NCI-H1092 treated with DMSO at 0.1 percent for 48 hours (cell line): Measurements from ENCODE around the gene GRIP1.

Experiments used
- DNase-seq: peaks from one replicate; lab custom pipeline; 2025; lab: John Stamatoyannopoulos, UW

The GRIP1 gene

GRCh38 chr12:66380769-66381535, 297.9 kb downstream of the GRIP1 start:
- DNase-seq, result no peak

DNA sequence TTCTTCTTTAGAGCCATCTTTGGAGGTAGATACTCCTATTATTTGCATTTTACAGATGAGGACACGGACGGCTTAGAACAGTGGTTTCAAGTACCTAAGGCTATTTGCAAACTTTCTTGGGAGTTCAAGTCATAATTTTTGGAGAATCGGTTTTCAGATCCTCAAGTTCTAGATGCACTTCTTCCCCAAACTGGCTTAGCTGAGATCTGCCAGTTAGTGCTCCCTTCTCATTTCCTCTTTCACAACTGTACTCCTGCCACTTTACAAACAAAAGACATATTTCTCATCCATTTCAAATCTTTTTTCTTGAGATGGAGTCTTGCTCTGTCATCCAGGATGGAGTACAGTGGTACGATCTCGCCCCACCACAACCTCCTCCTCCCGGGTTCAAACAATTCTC, 299.3 kb downstream of the GRIP1 start:
- DNase-seq, result no peak

DNA sequence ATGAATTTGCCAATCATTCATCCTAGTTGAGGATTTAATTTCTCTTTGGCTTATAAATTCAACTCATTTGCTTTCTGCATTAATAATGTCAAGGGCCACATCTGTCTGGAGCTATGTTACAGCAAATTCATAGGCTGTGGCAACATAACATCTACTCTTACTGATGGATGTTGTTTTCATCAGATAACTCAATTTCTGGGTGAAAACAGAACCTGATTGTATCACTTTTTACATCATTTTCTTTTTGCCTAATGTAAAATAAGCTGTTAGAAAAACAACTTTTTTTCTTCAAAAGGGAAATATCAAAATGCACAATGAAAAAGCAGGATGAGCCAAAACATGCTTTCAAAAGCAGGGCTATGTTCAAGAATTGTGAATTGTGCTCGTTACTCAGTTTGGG, 303.3 kb downstream of the GRIP1 start:
- DNase-seq, result no peak

GRCh38 chr12:66371982-66372381, 306.9 kb downstream of the GRIP1 start:
- no peak for DNase-seq

- DNase-seq, result no peak
These were observed 311.7 kb downstream of the GRIP1 start for GRCh38 chr12:66367015-66367667.

- no peak for DNase-seq
These were observed 313.0 kb downstream of the GRIP1 start for GRCh38 chr12:66365718-66366490.

- no peak for DNase-seq
These were observed 317.2 kb downstream of the GRIP1 start for GRCh38 chr12:66361703-66362102.

GRCh38 chr12:66359300-66359699, 319.6 kb downstream of the GRIP1 start:
- DNase-seq, result no peak

GRCh38 chr12:66354291-66354690, 324.6 kb downstream of the GRIP1 start:
- DNase-seq, result peak; percentile 30

- DNase-seq, result no peak
These were observed 326.0 kb downstream of the GRIP1 start for GRCh38 chr12:66352899-66353298.

GRCh38 chr12:66352197-66352596, 326.7 kb downstream of the GRIP1 start:
- DNase-seq, result no peak

- no peak for DNase-seq
These were observed 327.6 kb downstream of the GRIP1 start for GRCh38 chr12:66351301-66351700.

DNA sequence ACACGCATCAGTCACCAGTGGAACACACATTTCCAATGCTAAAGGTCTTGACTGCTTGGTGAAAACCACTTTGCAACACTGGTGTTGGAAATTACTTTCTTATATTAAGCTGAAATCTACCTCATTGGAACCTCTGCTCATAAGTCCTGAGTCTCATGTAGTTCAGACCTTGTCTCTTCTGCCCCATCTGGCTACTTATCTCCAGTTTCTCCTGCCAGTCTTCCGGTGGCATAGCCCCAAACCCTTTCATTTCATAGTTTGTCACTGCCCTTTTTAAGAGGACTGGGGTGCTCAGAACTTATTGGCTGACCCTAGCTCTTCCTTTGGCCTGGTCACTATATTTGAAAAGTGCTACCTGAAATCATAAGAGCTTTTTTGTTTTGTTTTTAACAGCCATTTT, 332.9 kb downstream of the GRIP1 start:
- no peak for DNase-seq

GRCh38 chr12:66345212-66345611, 333.7 kb downstream of the GRIP1 start:
- no peak for DNase-seq

DNA sequence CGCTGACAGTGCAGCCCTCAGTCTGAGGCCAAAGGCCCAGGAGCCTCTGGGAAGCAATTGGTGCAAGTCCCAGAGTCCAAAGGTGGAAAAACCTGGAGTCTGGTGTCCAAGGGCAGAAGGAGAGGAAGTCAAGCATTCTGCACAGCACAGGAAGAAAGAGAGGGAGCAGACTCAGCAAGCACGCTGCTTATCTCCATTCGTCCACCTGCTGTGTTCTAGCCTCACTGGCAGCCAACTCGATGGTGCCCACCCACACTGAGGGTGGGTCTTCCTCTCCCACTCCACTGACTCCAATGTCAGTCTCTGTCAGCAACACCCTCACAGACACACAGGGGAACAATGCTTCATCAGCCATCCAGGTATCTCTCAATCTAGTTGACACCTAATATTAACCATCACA, 337.8 kb downstream of the GRIP1 start:
- no peak for DNase-seq

DNA sequence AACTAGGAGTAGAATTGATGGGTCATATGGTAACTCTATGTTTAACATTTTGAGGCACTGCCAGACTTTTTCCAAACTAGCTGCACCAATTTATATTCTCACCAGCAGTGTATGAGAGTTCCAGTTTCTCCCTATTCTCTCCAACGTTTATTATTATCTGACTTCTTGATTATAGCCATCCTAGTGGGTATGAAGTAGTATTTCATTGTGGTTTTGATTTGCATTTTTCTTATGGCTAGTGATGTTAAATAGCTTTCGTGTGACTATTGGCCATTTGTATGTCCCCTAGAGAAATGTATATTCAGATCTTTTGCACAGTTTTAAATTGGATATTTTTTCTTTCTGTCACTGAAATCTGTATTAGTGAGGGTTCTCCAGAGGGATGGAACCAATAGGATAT, 338.7 kb downstream of the GRIP1 start:
- no peak for DNase-seq

DNA sequence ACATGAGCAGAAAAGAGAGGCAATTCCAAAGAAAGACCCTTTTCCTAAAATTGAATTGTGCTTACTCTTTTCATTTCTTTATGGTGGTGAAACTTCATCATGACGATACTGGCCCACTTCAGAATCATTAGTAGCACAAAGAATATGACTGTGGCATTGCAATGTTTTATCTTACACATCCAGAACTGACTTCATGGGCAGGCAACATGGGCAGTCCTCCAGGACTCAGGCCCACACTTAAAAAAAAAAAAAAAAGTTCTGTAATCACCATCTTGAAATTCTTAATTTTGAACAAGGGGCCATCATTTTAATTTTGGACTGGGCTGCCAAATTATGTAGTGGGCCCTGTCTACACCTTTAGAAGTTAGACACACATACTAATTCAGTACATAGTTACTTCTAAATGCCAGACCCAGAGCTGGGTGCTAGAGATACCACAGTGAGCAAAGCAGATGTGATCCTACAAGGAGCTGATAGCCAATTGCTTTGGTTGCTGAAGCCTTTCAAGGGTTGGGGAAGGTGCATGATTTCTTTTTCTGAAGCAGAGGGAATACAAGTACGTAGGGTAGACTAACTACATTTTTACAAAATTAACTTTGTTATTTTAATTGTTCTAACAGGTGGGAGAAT, 341.4 kb downstream of the GRIP1 start:
- no peak for DNase-seq

GRCh38 chr12:66335746-66336145, 343.1 kb downstream of the GRIP1 start:
- no peak for DNase-seq

- DNase-seq, result no peak
These were observed 347.1 kb downstream of the GRIP1 start for GRCh38 chr12:66331814-66332213.

DNA sequence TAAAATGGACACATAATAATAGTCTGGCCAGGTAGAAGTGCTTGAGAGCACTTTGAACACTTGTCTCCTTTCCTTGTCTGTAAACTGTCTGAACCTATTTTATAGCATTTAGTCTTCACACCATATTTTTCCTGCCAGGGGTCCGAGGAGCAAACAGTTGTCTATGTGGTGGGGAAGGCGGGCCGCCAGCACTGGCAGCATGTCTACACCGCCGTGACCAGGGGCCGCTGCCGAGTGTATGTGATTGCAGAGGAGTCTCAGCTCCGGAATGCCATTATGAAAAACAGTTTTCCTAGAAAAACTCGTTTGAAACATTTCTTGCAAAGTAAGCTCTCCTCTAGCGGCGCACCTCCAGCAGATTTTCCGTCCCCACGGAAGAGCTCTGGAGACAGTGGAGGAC, 347.9 kb downstream of the GRIP1 start:
- DNase-seq, result no peak

GRCh38 chr12:66329941-66330340, 348.9 kb downstream of the GRIP1 start:
- DNase-seq, result no peak

DNA sequence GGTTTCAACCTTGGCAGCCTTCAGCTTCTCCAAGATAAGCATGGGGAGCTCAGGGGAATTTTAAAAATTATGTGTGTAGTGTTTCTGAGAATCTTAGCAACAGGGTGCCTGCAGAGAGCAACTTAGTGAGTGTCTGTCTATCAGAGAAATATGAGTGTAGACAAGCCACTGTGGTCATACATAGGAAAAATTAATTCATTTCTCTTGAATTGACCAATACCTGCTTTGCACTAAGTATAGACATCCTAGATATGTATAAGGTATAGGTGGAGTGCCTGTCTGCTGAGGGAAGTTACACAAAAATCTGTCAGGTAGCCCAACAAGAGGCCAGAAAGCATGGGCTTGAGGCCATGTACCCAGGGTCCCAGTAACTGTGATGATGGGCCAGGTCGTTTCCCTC, 355.9 kb downstream of the GRIP1 start:
- DNase-seq, result no peak

GRCh38 chr12:66321435-66321834, 357.4 kb downstream of the GRIP1 start:
- no peak for DNase-seq
